SK-N-MC (cell line): ENCODE measurements around the gene CNR2.
A peak's percentile ranks its signal among the peaks of the same experiment; 100 is the strongest.

Source experiments
- EZH2 ChIP-seq: fragments of 200-600 bp; sonication (generic); IDR thresholded peaks from one replicate; pipeline ENCODE4 v1.6.1; 2017; ENCODE audit warnings: antibody characterized with exemption
- FOXP2 ChIP-seq: optimal IDR thresholded peaks from 2 replicates; pipeline ENCODE3; 2011; ENCODE audit warnings: mild to moderate bottlenecking, moderate library complexity; ENCODE audit not compliant: insufficient read depth; ENCODE audit errors: extremely low read length, control extremely low read depth
- POLR2AphosphoS5 ChIP-seq: IDR thresholded peaks from 2 replicates; pipeline ENCODE4 v1.6.1; 2012; ENCODE audit warnings: mild to moderate bottlenecking, low read depth, low read length, borderline replicate concordance

GRCh38 chr1:23838401-23838866 lies 74.7 kb downstream of the CNR2 start:
- TF ChIP-seq EZH2 = no peak
- TF ChIP-seq POLR2AphosphoS5 = peak; percentile 30
- TF ChIP-seq FOXP2 = no peak
